DMS53 treated with DMSO at 0.1 percent for 48 hours (cell line): ENCODE measurements around the gene FOXP1.
"Not testable (repeated sequence)": the region's sequence is repeated elsewhere in the genome, so short reads cannot be mapped to it uniquely, and the experiment has no call there.

ENCODE experiments used
- DNase-seq: peaks from one replicate; lab custom pipeline; 2025; ENCODE audit not compliant: unreplicated experiment; lab: John Stamatoyannopoulos, UW

The FOXP1 gene

GRCh38 chr3:71532639-71533395 is 50.7 kb downstream of the FOXP1 start:
- DNase-seq: no peak

GRCh38 chr3:71530903-71531530 is 52.5 kb downstream of the FOXP1 start:
- DNase-seq: no peak

GRCh38 chr3:71528816-71529215 is 54.7 kb downstream of the FOXP1 start:
- DNase-seq: no peak

- DNase-seq: not testable (repeated sequence)
These were observed 57.1 kb downstream of the FOXP1 start for GRCh38 chr3:71526448-71526847.

- no peak for DNase-seq
These were observed 58.1 kb downstream of the FOXP1 start for GRCh38 chr3:71525391-71525790.

GRCh38 chr3:71524672-71525071 is 58.9 kb downstream of the FOXP1 start:
- no peak for DNase-seq

GRCh38 chr3:71523628-71524027 is 59.9 kb downstream of the FOXP1 start:
- DNase-seq: no peak

- no peak for DNase-seq
These were observed 61.3 kb downstream of the FOXP1 start for GRCh38 chr3:71521940-71522876.

GRCh38 chr3:71521021-71521352 is 62.5 kb downstream of the FOXP1 start:
- DNase-seq: no peak

- no peak for DNase-seq
These were observed 63.1 kb downstream of the FOXP1 start for GRCh38 chr3:71520161-71521020.

- DNase-seq: no peak
These were observed 65.4 kb downstream of the FOXP1 start for GRCh38 chr3:71518089-71518488.

- no peak for DNase-seq
These were observed 66.2 kb downstream of the FOXP1 start for GRCh38 chr3:71517271-71517791.

- DNase-seq: no peak
These were observed 67.7 kb downstream of the FOXP1 start for GRCh38 chr3:71515636-71516365.

GRCh38 chr3:71514621-71515020 is 68.9 kb downstream of the FOXP1 start:
- DNase-seq: no peak

- DNase-seq: no peak
These were observed 70.0 kb downstream of the FOXP1 start for GRCh38 chr3:71513515-71513914.

- DNase-seq: no peak
These were observed 70.4 kb downstream of the FOXP1 start for GRCh38 chr3:71513081-71513480.

GRCh38 chr3:71512544-71512943 is 71.0 kb downstream of the FOXP1 start:
- DNase-seq: no peak

GRCh38 chr3:71512000-71512399 is 71.5 kb downstream of the FOXP1 start:
- no peak for DNase-seq

GRCh38 chr3:71511446-71511845 is 72.1 kb downstream of the FOXP1 start:
- no peak for DNase-seq

GRCh38 chr3:71511037-71511436 is 72.5 kb downstream of the FOXP1 start:
- no peak for DNase-seq
